HepG2 (cell line): Measurements from ENCODE around the gene SLC35F3. TPM values are rescaled to one million over a fixed set of nuclear protein-coding genes. Genes with fewer than 3 reads are reported as not detected.

Experiments used
- ATAC-seq: fragments of 200-7000 bp; cut with Tn5 transposase; 3 replicates; pipeline ENCODE4 v1.9.1; 2020; ENCODE audit warnings: mild to moderate bottlenecking, moderate library complexity
- BruUV-seq: library from RNA; stranded (reverse); fragments of 400-500 nt; replicated peaks from 2 replicates; lab custom pipeline; 2021; lab: Mats Ljungman, UMichigan
- CTCF ChIA-PET: fragments of 300-600 bp; formaldehyde crosslinking; extraction: SDS; loops from one replicate; lab custom pipeline; 2021; ENCODE audit warnings: low total read pairs, inconsistent platforms, low intra/inter-chr PET ratio; lab: Yijun Ruan, JAX
- POLR2A ChIA-PET: fragments of 350-600 bp; sonication (Branson Sonifier 250); formaldehyde crosslinking; loops from one replicate; lab custom pipeline; 2020; ENCODE audit warnings: antibody characterized with exemption, inconsistent platforms; lab: Yijun Ruan, JAX
- DNase-seq: peaks from one replicate; pipeline ENCODE4 v3.0.0-alpha.2; 2015; ENCODE audit warnings: low spot score
- FAIRE-seq: peaks from 3 replicates; lab custom pipeline; 2011; peaks lifted over from hg19 to GRCh38; lab: Jason Lieb, UNC
- H2AFZ ChIP-seq: one replicate; pipeline ENCODE4 v1.6.1; 2011; ENCODE audit warnings: low read length, inconsistent platforms
- H3K27ac ChIP-seq: fragments of 300-600 bp; 3 replicates; pipeline ENCODE4 v1.8.0; 2011; ENCODE audit warnings: mixed run types, mild to moderate bottlenecking, mixed read lengths, low read length, inconsistent platforms; ENCODE audit not compliant: insufficient read depth; ENCODE audit errors: extremely low read length
- H3K27me3 ChIP-seq, 2 experiments: fragments of 200-600 bp in 1 of 2; 2 replicates in 1 of 2; 3 replicates in 1 of 2; pipeline versions ENCODE4 v1.6.0 to v1.8.0; 2011; ENCODE audit warnings: low read length in 2 of 2, mild to moderate bottlenecking in 2 of 2, moderate library complexity in 2 of 2, inconsistent platforms in 1 of 2; ENCODE audit not compliant: insufficient read depth in 2 of 2, control insufficient read depth in 1 of 2
- H3K36me3 ChIP-seq, 2 experiments: fragments of 200-600 bp in 1 of 2; replicated peaks in 1 of 2; 2 replicates in 1 of 2; 3 replicates in 1 of 2; pipeline versions ENCODE4 v1.5.1 to v1.8.0; 2011; ENCODE audit warnings: low read length in 2 of 2, inconsistent platforms in 1 of 2; ENCODE audit not compliant: insufficient read depth in 2 of 2, control insufficient read depth in 1 of 2
- H3K4me1 ChIP-seq: 2 replicates; pipeline ENCODE4 v1.5.1; 2012; ENCODE audit warnings: low read length, inconsistent platforms; ENCODE audit not compliant: insufficient read depth
- H3K4me2 ChIP-seq: 2 replicates; pipeline ENCODE4 v1.6.0; 2011; ENCODE audit warnings: low read depth, low read length, inconsistent platforms
- H3K4me3 ChIP-seq, 3 experiments: fragments of 200-600 bp in 1 of 3; sonication (generic), shearing (Covaris generic) in 1 of 3; replicated peaks in 1 of 3; 2 replicates each; pipeline ENCODE4 v1.5.1; 2011 to 2016; ENCODE audit warnings: low read length in 3 of 3, inconsistent platforms in 2 of 3, low read depth in 2 of 3, mild to moderate bottlenecking in 2 of 3, control low read depth in 1 of 3, mixed read lengths in 1 of 3; ENCODE audit not compliant: insufficient read depth in 1 of 3
- H3K79me2 ChIP-seq: one replicate; pipeline ENCODE4 v1.6.1; 2011; ENCODE audit warnings: low read length, inconsistent platforms; ENCODE audit not compliant: insufficient read depth
- H3K9ac ChIP-seq: 2 replicates; pipeline ENCODE4 v1.6.0; 2011; ENCODE audit warnings: mild to moderate bottlenecking, low read depth, low read length, inconsistent platforms; ENCODE audit not compliant: insufficient read depth
- H3K9me3 ChIP-seq: 2 replicates; pipeline ENCODE4 v1.5.1; 2012; ENCODE audit warnings: mild to moderate bottlenecking, low read length
- H4K20me1 ChIP-seq: 2 replicates; pipeline ENCODE4 v1.6.0; 2011; ENCODE audit warnings: inconsistent platforms, mild to moderate bottlenecking, low read length, moderate library complexity; ENCODE audit not compliant: insufficient read depth
- ATF5 ChIP-seq: sonication (generic); formaldehyde crosslinking; IDR thresholded peaks from 2 replicates; pipeline ENCODE4 v1.4.0; 2020; ENCODE audit warnings: mild to moderate bottlenecking, low read depth, missing genetic modification reagents
- BORCS8-MEF2B ChIP-seq: sonication (generic); formaldehyde crosslinking; IDR thresholded peaks from 2 replicates; pipeline ENCODE4 v1.8.0; 2022; ENCODE audit warnings: mild to moderate bottlenecking, missing genetic modification reagents
- CSRNP1 ChIP-seq: sonication (generic); formaldehyde crosslinking; IDR thresholded peaks from 2 replicates; pipeline ENCODE4 v1.8.1; 2023; ENCODE audit warnings: mild to moderate bottlenecking, missing genetic modification reagents
- GATAD1 ChIP-seq: IDR thresholded peaks from 2 replicates; pipeline ENCODE4 v1.6.1; 2016; ENCODE audit warnings: missing genetic modification reagents, missing compliant biosample characterization
- GMEB2 ChIP-seq: IDR thresholded peaks from 2 replicates; pipeline ENCODE4 v1.6.1; 2016; ENCODE audit warnings: missing biosample characterization, missing genetic modification reagents, low read depth
- GTF3A ChIP-seq: sonication (generic); formaldehyde crosslinking; conservative IDR thresholded peaks from 2 replicates; pipeline ENCODE4 v1.4.0; 2020; ENCODE audit warnings: mild to moderate bottlenecking, missing genetic modification reagents
- HNRNPUL1 ChIP-seq: fragments of 200-400 bp; formaldehyde crosslinking; IDR thresholded peaks from 2 replicates; pipeline ENCODE4 v1.6.1; 2017; ENCODE audit warnings: low read depth, mild to moderate bottlenecking, low read length, moderate library complexity
- LCORL ChIP-seq, 2 experiments: fragments of 450-650 bp in 1 of 2; sonication (generic) in 1 of 2; formaldehyde crosslinking in 1 of 2; IDR thresholded peaks; 2 replicates each; pipeline versions ENCODE4 v1.5.0 to v1.6.1; 2017 to 2020; ENCODE audit warnings: antibody characterized with exemption in 1 of 2, missing genetic modification reagents in 1 of 2
- RCOR2 ChIP-seq: IDR thresholded peaks from 2 replicates; pipeline ENCODE4 v1.6.1; 2016; ENCODE audit warnings: missing biosample characterization, missing genetic modification reagents
- SNRNP70 ChIP-seq: fragments of 200-400 bp; formaldehyde crosslinking; IDR thresholded peaks from 2 replicates; pipeline ENCODE4 v1.6.1; 2017; ENCODE audit warnings: mild to moderate bottlenecking, low read depth, low read length, moderate library complexity
- THYN1 ChIP-seq: sonication (generic); formaldehyde crosslinking; IDR thresholded peaks from 2 replicates; pipeline ENCODE4 v1.8.1; 2023; ENCODE audit warnings: low read depth, mild to moderate bottlenecking, moderate library complexity, missing genetic modification reagents, borderline replicate concordance
- ZMAT3 ChIP-seq: sonication (generic); formaldehyde crosslinking; conservative IDR thresholded peaks from 2 replicates; pipeline ENCODE4 v1.7.0; 2021; ENCODE audit warnings: missing genetic modification reagents
- ZNF441 ChIP-seq: sonication (generic); formaldehyde crosslinking; IDR thresholded peaks from 2 replicates; pipeline ENCODE4 v1.7.0; 2021; ENCODE audit warnings: missing genetic modification reagents, borderline replicate concordance
- ZNF513 ChIP-seq: sonication (generic); formaldehyde crosslinking; conservative IDR thresholded peaks from 2 replicates; pipeline ENCODE4 v1.5.0; 2020; ENCODE audit warnings: missing genetic modification reagents
- ZNF577 ChIP-seq: sonication (generic); formaldehyde crosslinking; IDR thresholded peaks from 2 replicates; pipeline ENCODE4 v1.4.0; 2020; ENCODE audit warnings: mild to moderate bottlenecking, low read depth, missing genetic modification reagents, borderline replicate concordance
- ZNF639 ChIP-seq: conservative IDR thresholded peaks from 2 replicates; pipeline ENCODE4 v1.6.1; 2018; ENCODE audit warnings: missing genetic modification reagents
- WGBS: methylation state at CpG from one replicate; pipeline ENCODE4 v1.1.6; 2017; ENCODE audit warnings: low lambda C conversion rate; 5-methylcytosine and 5-hydroxymethylcytosine counted together
- in situ Hi-C: cut with HindIII; loops from 2 replicates; pipeline ENCODE4 v1.10.0; 2017; ENCODE audit warnings: low pct_unique_long_range_greater_than_20kb; ENCODE audit not compliant: extremely low pct_ligation_motif_present
- intact Hi-C: fragments of 100-400 bp; cut with micrococcal nuclease; formaldehyde crosslinking; loops from one replicate; pipeline ENCODE4 v1.10.0; 2022; ENCODE audit not compliant: unreplicated experiment
- polyA plus RNA-seq, 8 experiments: library from polyadenylated mRNA; depleted of rRNA in 3 of 8; stranded (reverse) in 7 of 8; unstranded in 1 of 8; fragments of >200 nt; fragmentation: Illumina TruSeq in 4 of 8; extraction: Trizol in 4 of 8; gene quantifications; 2 replicates each; pipeline versions ENCODE4 v1.2.1 to v1.2.3, GENCODE V29; 2011 to 2016; ENCODE audit warnings: low read depth in 4 of 8, missing spikeins in 1 of 8, mixed read lengths in 1 of 8; ENCODE audit not compliant: insufficient read depth in 1 of 8
- total RNA-seq, 5 experiments: library from RNA; depleted of rRNA; stranded (reverse); fragments of >200 nt; fragmentation: Illumina TruSeq; extraction: Trizol; gene quantifications; 2 replicates each; pipeline ENCODE4 v1.2.3, GENCODE V29; 2016; ENCODE audit warnings: low read depth in 1 of 5

Gene SLC35F3
- total and polyA plus RNA-seq, 2 of the 13 experiments (the other 11 are each of a cell fraction or from before 2014, with no cell fraction given) = not detected

GRCh38 chr1:233988963-233989696 is 84.7 kb downstream of the SLC35F3 start (continued):
- no peak for TF ChIP-seq CSRNP1 (CRISPR knock-in tag)

- no TSS peak for BruUV-seq
- Histone ChIP-seq H3K9ac (no peak overlapping the region), H3K36me3 (no peaks in the 10 kb centered on the region), H3K4me1 (no peaks in the 10 kb centered on the region), H3K4me2 (no peak overlapping the region), H4K20me1 (no peaks in the 10 kb centered on the region), H2AFZ (no peak overlapping the region), H3K27me3 (no peaks in the 10 kb centered on the region), H3K27ac (no peak overlapping the region), H3K9me3 (no peaks in the 10 kb centered on the region), H3K79me2 (no peaks in the 10 kb centered on the region), H3K4me3 (no peak overlapping the region)
- in situ Hi-C loops (no loop called here), intact Hi-C loops (no loop called here)
- FAIRE-seq (no peak), ATAC-seq (no peak), DNase-seq (no peak)
- CTCF ChIA-PET = no interaction called here
- 25% methylated on average over 2 of the region's 2 CpGs for WGBS
- POLR2A ChIA-PET = no interaction called here
- TF ChIP-seq LCORL (IDR thresholded peaks at IDR 0.05) (no peak), LCORL (CRISPR knock-in tag; IDR thresholded peaks at IDR 0.05) (no peak), ZNF513 (CRISPR knock-in tag) (no peak), ZNF441 (CRISPR knock-in tag) (no peak), SNRNP70 (no peak), THYN1 (CRISPR knock-in tag) (no peak), GMEB2 (no peak), GTF3A (CRISPR knock-in tag) (no peak), BORCS8-MEF2B (CRISPR knock-in tag) (no peak), ZNF639 (no peak), RCOR2 (CRISPR knock-in tag) (no peak), ZNF577 (CRISPR knock-in tag) (no peak), HNRNPUL1 (no peak), ZMAT3 (no peak), GATAD1 (CRISPR knock-in tag) (no peak), ATF5 (CRISPR knock-in tag) (no peak)
These were observed 86.0 kb downstream of the SLC35F3 start for GRCh38 chr1:233990486-233990885.
